Dendritic cell treated with granulocyte-macrophage colony-stimulating factor and Interleukin-4, amounts not matched to agents 40 ng/mL and 50 ng/mL, for 4 days (primary cell): ENCODE data around the gene DMPK.

Experiments used
- H3K27ac Mint-ChIP-seq: one replicate; pipeline ENCODE4 v1.8.0; 2022; ENCODE audit warnings: mild to moderate bottlenecking, mixed read lengths
- H3K27me3 Mint-ChIP-seq: one replicate; pipeline ENCODE4 v1.8.0; 2022; ENCODE audit warnings: mild to moderate bottlenecking, mixed read lengths
- H3K36me3 Mint-ChIP-seq: one replicate; pipeline ENCODE4 v1.8.0; 2022; ENCODE audit warnings: low read depth, mixed read lengths
- H3K4me1 Mint-ChIP-seq: one replicate; pipeline ENCODE4 v1.8.0; 2022; ENCODE audit warnings: low read depth, mixed read lengths
- H3K4me3 Mint-ChIP-seq: one replicate; pipeline ENCODE4 v1.8.0; 2022; ENCODE audit warnings: mild to moderate bottlenecking, moderate library complexity, mixed read lengths
- H3K9me3 Mint-ChIP-seq: one replicate; pipeline ENCODE4 v1.8.0; 2022; ENCODE audit warnings: mixed read lengths
- intact Hi-C: fragments of 100-400 bp; cut with micrococcal nuclease; formaldehyde crosslinking; loops from one replicate; pipeline ENCODE4 v1.15.0; 2022

The DMPK gene, protein sequence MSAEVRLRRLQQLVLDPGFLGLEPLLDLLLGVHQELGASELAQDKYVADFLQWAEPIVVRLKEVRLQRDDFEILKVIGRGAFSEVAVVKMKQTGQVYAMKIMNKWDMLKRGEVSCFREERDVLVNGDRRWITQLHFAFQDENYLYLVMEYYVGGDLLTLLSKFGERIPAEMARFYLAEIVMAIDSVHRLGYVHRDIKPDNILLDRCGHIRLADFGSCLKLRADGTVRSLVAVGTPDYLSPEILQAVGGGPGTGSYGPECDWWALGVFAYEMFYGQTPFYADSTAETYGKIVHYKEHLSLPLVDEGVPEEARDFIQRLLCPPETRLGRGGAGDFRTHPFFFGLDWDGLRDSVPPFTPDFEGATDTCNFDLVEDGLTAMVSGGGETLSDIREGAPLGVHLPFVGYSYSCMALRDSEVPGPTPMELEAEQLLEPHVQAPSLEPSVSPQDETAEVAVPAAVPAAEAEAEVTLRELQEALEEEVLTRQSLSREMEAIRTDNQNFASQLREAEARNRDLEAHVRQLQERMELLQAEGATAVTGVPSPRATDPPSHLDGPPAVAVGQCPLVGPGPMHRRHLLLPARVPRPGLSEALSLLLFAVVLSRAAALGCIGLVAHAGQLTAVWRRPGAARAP

DNA sequence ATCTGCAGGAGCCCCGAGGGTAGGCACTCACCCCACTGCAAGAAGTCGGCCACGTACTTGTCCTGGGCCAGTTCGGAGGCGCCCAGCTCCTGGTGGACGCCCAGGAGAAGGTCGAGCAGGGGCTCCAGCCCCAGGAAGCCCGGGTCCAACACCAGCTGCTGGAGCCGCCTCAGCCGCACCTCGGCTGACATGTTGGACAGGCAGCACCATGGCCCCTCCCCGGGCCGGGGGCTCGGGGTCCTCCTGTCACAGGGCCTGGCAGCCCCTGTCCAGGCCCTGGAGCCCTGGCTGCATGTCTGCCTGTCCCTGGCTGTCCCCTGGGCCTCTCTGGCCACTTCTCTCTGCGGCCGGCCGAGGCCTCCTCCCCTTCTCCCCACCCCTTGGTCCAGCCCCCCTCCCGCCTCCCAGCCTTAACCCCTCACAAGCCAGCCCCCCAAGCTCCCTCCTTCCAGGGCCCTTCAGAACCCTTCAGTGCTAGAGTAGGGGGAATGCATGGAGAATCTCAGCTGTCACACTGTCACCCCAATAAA lies at the start of gene DMPK:
TSS of gene DMPK (minus strand) at position 329 of the 530 bp plus-strand sequence. CDS start at position 191, 138 bp downstream.
- intact Hi-C loops = no loop called here
- peaks cover 97% of the 10 kb centered on the region for H3K27me3 Mint-ChIP-seq
- H3K4me3 Mint-ChIP-seq = no peak within 1 kb of the TSS
- H3K9me3 Mint-ChIP-seq = no peaks in the 10 kb centered on the region
- H3K27ac Mint-ChIP-seq = no peak within 1 kb of the TSS
- peaks cover 41% of the 10 kb centered on the region for H3K4me1 Mint-ChIP-seq
- H3K36me3 Mint-ChIP-seq = peaks cover 69% of the 10 kb centered on the region

DNA sequence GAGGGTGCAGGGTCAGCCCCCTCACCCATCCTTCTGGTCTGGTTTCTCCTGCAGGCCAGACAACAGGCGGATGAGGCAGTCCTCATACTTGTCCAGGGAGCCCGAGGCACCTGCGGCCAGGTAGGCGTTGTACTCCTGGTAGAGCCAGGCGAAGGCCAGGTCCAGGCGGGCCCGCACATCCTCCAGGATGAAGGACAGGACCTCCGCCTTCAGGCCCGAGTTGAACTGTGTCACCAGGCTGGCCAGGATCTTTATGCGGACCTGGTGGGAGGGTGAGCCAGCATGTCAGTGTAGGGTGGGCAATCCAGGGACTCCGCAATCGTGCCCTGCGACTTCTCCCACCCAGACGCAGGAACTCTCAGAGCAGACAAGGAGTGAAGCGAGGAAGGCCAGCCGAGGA lies 46.7 kb upstream of the DMPK start:
- Mint-ChIP-seq H3K4me1 (no peaks in the 10 kb centered on the region), H3K9me3 (no peaks in the 10 kb centered on the region)

DNA sequence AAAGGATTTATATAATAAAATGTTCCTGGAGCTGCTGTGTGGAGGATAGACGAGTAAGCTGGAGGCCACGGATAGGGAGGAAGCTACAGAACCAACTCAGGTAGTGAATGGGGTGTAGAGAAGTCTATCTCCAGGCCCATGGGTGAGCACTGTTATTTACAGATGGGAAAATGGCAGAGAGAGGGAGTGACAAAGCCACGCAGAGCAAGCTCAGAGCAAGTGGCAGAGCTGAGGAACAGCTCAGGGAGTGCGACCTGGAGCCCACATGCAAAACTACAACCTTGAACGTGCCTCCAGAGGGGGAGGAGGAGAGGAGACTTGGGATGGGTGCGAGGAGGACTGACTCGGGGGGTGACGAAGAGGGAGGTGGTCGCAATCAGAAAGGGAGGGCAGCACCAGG lies 46.2 kb upstream of the DMPK start:
- intact Hi-C loops = no loop called here
- no peak overlapping the region for H3K27ac Mint-ChIP-seq

More for the DNA sequence above, 46.7 kb upstream of the DMPK start:
- H3K36me3 Mint-ChIP-seq = peaks cover 100% of the 10 kb centered on the region
- intact Hi-C loops = no loop called here
- no peak overlapping the region for H3K4me3 Mint-ChIP-seq
- no peak overlapping the region for H3K27ac Mint-ChIP-seq
- no peaks in the 10 kb centered on the region for H3K27me3 Mint-ChIP-seq

DNA sequence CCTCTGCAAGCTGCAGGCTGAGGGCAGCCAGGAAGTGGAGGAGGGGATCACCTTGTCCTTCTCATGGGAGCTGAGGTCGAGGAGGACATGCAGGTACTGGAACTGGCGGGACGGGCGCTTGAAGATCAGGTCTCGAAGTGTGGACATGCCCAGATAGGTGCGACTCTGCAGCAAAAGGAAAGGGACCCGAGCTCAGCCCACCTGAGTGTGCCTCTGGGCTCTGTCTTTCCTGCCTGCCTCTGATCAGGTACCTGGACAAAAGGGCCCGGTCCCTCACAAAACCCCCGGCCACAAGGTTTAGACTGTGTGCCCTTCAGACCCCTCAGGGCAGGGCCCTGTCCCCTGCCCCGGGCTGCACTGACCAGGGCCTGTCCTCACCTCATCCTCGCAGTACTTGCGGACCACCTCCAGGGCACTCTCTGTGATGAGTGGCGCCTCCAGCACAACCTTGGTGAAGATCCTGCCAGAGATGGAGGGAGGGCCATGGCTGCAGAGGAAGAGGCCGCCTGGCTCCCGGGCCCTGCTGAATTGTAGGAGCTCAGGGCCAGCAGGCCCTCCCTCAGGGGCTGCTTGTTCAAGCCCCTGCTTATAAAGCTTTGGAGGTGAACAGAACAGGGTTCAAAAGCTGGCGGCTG lies 45.3 kb upstream of the DMPK start:
- H3K4me1 Mint-ChIP-seq = no peaks in the 10 kb centered on the region
- H3K36me3 Mint-ChIP-seq = peaks cover 100% of the 10 kb centered on the region
- no peak overlapping the region for H3K4me3 Mint-ChIP-seq
- H3K9me3 Mint-ChIP-seq = no peaks in the 10 kb centered on the region
- no peaks in the 10 kb centered on the region for H3K27me3 Mint-ChIP-seq
- no peak overlapping the region for H3K27ac Mint-ChIP-seq
- intact Hi-C loops = no loop called here

More for the DNA sequence above, 46.2 kb upstream of the DMPK start:
- H3K9me3 Mint-ChIP-seq = no peaks in the 10 kb centered on the region
- H3K36me3 Mint-ChIP-seq = peaks cover 100% of the 10 kb centered on the region
- H3K4me1 Mint-ChIP-seq = no peaks in the 10 kb centered on the region
- no peaks in the 10 kb centered on the region for H3K27me3 Mint-ChIP-seq
- no peak overlapping the region for H3K4me3 Mint-ChIP-seq

DNA sequence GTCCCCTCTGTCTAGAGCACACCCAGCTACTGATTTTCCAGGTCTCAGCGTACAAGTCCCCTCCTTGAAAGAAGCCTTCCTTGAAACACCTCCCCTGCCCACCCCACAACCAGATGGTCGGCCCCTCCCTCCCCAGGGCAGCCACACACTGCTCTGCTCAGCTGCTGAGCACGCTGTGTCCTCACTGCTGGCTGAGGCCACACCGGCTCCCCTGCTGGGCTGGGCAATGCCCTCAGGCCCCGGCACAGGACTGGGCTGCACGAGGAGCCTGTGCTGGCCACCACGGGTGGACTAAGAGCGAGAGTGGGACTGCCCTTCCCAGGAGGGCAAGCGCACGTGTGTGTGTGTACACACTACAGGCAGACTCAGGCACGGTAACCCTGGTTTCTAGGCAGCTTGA lies 44.6 kb upstream of the DMPK start:
- Mint-ChIP-seq H3K27me3 (no peaks in the 10 kb centered on the region), H3K27ac (no peak overlapping the region), H3K36me3 (peaks cover 100% of the 10 kb centered on the region), H3K9me3 (no peaks in the 10 kb centered on the region), H3K4me1 (no peaks in the 10 kb centered on the region), H3K4me3 (no peak overlapping the region)
- intact Hi-C loops = no loop called here

DNA sequence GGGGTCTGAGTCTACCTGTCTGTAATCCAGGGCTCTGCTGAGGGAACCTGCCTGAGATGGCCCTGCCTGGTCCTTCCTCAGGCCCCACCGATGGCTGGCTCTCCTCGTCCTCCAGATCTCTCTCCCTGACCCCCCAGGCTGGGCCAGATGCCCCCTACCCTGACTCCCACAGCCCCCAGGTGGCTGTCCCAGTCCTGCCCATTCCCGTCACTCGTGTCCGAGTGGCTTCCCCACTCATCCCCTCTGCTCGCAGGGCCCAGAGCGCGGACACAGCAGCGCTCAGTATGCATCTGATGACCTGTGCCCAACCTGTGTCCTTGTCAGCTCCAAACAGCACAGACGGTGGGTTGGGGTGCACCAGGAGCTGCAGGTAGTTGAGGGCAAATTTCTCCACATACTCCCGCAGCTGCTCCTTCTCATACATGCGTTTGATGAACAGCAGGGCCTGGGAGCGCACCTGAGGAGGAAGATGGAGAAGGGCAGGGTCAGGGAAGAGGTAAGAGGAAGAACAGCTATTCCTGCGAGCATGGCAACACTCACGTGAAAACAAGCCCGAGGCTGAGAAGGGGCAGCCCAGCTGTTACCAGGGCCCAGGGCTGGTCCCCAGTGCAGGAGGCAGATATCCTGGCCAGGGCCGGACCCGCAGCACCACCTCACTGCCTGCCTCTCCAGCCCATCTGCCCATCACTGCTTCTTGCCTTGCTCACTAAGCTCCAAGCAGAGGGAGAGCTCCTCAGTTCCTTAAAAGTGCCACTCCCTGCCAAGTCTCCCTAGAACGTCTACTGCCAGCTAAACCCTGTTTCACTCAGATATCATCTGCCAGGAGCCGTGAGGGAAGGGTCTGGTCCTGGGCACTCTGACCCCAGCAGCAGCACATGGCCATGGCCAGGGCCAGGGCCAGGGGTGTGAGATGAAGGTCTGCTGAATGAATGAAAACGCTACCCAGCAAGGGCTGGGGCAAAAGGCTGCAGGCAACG lies 43.9 kb upstream of the DMPK start:
- Mint-ChIP-seq H3K27me3 (no peaks in the 10 kb centered on the region), H3K4me1 (no peaks in the 10 kb centered on the region), H3K9me3 (no peaks in the 10 kb centered on the region), H3K27ac (no peak overlapping the region), H3K36me3 (peaks cover 100% of the 10 kb centered on the region), H3K4me3 (no peak overlapping the region)
- intact Hi-C loops = no loop called here

DNA sequence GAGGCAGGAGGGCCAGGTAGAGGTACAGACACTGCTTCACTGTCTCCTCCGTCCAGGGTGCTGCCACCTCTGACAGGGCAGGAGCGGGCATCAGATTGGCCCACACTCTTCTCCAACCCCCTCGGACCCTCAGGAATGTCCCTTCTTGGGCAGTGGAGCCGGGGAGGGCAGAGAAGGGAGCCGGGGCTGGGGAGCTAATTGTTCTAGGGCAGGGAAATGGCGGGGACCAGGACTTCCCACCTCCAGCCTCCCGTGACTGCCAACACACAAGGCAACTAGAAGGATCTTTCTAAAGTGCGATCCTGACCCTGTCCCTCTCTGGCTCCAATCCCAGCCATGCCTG lies 42.9 kb upstream of the DMPK start:
- Mint-ChIP-seq H3K36me3 (peaks cover 100% of the 10 kb centered on the region), H3K9me3 (no peaks in the 10 kb centered on the region), H3K4me1 (no peaks in the 10 kb centered on the region), H3K27me3 (no peaks in the 10 kb centered on the region), H3K4me3 (no peak overlapping the region), H3K27ac (no peak overlapping the region)
- intact Hi-C loops = no loop called here

DNA sequence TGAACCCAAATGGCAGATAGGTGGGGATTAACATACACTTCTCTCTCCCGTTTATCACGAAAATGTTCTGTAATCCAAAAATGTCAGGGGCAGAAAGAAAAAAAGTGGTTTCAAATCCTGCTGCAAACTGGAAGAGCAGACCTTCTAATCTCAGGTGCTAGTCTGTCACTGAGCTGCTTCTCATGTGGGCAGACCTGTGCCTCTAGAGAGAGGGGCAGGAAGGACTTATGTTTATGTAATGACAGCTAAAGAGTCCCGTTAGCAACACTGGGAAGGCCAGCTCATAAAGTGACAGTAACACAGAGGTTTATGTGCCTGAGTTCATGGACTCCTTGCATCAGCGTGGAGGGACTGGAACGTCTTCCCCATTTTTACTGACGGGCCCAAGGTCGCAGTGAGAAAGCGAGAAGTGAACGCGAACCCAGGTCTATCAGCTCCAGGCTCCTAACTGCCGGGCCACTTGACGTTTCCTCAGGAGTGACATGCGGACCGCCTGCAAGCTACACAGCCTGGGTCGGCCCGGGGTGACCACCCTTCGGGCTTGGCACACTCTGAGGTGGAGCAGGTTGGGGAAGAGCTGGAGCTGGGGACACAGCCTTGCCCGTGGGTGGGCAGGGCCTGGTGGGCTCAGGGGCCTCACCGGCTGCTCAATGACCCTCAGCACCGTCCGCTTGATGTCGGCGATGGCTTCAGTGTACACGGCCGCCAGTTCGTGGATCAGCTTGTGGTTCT lies 42.4 kb upstream of the DMPK start:
- Mint-ChIP-seq H3K9me3 (no peaks in the 10 kb centered on the region), H3K27me3 (no peaks in the 10 kb centered on the region), H3K27ac (no peak overlapping the region), H3K36me3 (peaks cover 100% of the 10 kb centered on the region), H3K4me3 (no peak overlapping the region), H3K4me1 (no peaks in the 10 kb centered on the region)
- intact Hi-C loops = no loop called here

DNA sequence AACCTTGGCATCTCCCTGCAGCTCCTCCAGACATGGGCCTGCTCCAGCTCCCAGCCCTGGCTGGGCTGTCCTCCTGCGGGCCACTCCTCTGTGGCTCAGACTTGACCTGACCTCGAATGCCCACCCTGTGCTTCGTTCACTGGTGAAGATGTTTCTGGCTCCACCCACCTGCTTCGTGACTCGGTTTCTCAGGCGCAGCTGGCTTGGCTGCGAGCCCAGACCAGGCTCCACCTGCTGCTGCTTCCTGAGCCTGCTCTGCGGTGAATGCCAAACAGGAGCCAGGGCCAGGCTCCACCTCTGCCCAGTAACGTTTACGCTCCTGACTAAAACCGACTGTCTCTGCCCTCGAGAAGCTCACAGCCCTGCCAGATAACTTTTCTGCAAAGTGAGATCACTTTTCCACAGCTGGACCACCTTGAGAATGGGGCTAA lies 41.8 kb upstream of the DMPK start:
- Mint-ChIP-seq H3K27me3 (no peaks in the 10 kb centered on the region), H3K4me3 (no peak overlapping the region), H3K9me3 (no peaks in the 10 kb centered on the region), H3K36me3 (peaks cover 100% of the 10 kb centered on the region), H3K27ac (no peak overlapping the region), H3K4me1 (no peaks in the 10 kb centered on the region)
- intact Hi-C loops = no loop called here

DNA sequence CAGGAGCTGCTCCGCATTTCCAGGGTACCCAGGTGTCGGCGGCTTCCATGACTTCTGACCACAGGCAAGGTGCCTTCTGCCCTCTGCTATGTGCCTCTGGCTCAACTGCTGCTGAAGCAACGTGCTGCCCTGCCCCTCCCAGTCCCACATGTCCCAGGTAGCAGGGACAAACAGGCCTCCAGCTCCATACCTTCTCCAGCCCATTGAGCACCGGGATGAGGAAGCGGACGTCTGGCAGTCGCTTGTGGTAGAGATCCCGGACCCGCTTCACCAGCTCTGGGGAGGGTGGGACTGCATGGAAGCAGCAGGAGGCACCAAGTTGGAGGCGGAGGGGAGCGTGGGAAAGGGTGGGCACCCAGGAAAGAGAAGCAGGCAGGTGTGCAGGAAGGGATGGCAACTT lies 40.9 kb upstream of the DMPK start:
- Mint-ChIP-seq H3K27ac (no peak overlapping the region), H3K4me3 (no peak overlapping the region), H3K36me3 (peaks cover 100% of the 10 kb centered on the region), H3K9me3 (no peaks in the 10 kb centered on the region), H3K4me1 (no peaks in the 10 kb centered on the region), H3K27me3 (no peaks in the 10 kb centered on the region)
- intact Hi-C loops = no loop called here

DNA sequence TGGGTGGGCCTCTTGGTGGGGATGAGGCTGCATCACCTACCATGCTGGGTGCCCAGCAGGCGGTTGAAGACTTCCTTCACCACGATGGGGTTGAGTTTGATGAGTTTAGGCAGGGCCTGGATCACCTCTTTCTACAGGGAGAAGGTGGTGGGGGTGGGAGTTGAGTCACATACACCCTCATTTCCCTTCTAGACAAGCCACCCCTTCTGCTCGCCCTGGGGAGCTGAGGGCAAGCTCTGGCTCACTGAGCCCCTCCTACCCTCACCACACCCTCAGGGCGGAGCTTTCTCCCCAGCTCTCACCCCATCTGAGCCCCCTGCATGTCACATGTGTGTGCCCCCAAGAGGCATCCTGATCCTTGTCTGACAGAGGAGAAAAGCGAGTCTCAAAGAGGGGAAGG lies 40.4 kb upstream of the DMPK start:
- Mint-ChIP-seq H3K27ac (no peak overlapping the region), H3K4me1 (peaks cover 1% of the 10 kb centered on the region), H3K36me3 (peaks cover 100% of the 10 kb centered on the region), H3K4me3 (no peak overlapping the region), H3K27me3 (no peaks in the 10 kb centered on the region), H3K9me3 (no peaks in the 10 kb centered on the region)
- intact Hi-C loops = no loop called here

DNA sequence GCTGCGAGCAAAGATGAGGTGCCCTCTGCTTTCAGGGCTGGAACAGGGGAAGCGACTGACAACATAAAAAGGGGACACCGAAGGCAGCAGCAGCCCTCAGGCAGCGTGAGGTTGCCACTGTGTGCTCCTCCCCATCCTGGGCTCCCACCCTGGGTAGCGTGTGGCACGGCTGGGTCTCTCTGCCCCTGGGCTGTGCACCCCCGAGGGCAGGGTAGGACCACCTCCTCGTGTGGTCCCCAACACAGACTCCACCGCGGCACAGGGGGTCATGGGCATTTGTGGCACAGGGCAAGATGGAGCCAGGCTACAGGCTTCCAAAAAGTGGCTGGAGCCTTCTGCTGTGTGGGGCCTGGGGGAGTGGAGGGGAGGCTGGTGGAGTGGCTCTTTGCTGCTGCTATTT lies 39.3 kb upstream of the DMPK start:
- Mint-ChIP-seq H3K9me3 (no peaks in the 10 kb centered on the region), H3K27ac (no peak overlapping the region), H3K27me3 (peaks cover 6% of the 10 kb centered on the region), H3K36me3 (peaks cover 100% of the 10 kb centered on the region), H3K4me1 (peaks cover 5% of the 10 kb centered on the region), H3K4me3 (no peak overlapping the region)
- intact Hi-C loops = no loop called here

DNA sequence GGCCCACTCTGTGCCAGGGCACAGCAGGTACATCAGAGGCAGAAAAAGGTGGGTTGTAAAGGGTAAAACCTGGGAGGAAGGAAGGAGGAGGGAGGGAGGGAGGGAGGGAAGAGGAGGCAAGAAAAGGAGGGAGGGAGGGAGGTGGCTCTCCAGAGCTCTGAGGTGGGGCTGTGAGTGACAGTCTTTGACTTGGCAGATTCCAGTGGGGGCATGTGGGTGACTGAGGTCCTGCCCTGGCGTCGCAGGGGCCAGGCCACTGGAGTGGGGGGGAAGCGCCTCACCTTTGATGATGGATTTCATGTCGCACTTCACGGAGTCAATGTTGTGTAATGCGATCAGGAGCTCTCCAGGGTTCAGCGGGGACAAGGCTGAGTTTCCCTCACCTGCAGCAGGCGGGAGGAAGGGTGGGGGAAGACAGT lies 38.8 kb upstream of the DMPK start:
- peaks cover 10% of the 10 kb centered on the region for H3K27me3 Mint-ChIP-seq
- no peak overlapping the region for H3K27ac Mint-ChIP-seq
- peaks cover 8% of the 10 kb centered on the region for H3K4me1 Mint-ChIP-seq
- peaks cover 100% of the 10 kb centered on the region for H3K36me3 Mint-ChIP-seq
- H3K4me3 Mint-ChIP-seq = no peak overlapping the region
- intact Hi-C loops = no loop called here
- H3K9me3 Mint-ChIP-seq = no peaks in the 10 kb centered on the region
